ENCODE data around the gene ZACN. TPM values are rescaled to one million over a fixed set of nuclear protein-coding genes. Genes with fewer than 3 reads are reported as not detected.
"Not testable (repeated sequence)": the region's sequence is repeated elsewhere in the genome, so short reads cannot be mapped to it uniquely, and the experiment has no call there.

Gene ZACN
- total RNA-seq, 4 donors from 2014 or later, result not detected

- no peak for ATAC-seq (ENCODE audit: low FRiP score)
Measured at GRCh38 chr17:76038050-76038449, 40.9 kb upstream of the ZACN start.

GRCh38 chr17:76039121-76039520, 39.9 kb upstream of the ZACN start:
- no peak for TF ChIP-seq CTCF (IDR thresholded peaks at IDR 0.05)
- no peak for DNase-seq (ENCODE audit: low spot score)
- ATAC-seq (ENCODE audit: low FRiP score), result no peak

More at GRCh38 chr17:76038050-76038449, 40.9 kb upstream of the ZACN start:
- TF ChIP-seq CTCF (IDR thresholded peaks at IDR 0.05), result no peak
- no peak for DNase-seq (ENCODE audit: low spot score)

- ATAC-seq (ENCODE audit: low FRiP score), result no peak
- DNase-seq (ENCODE audit: low spot score), result no peak
- no peak for TF ChIP-seq CTCF (IDR thresholded peaks at IDR 0.05)
Measured at GRCh38 chr17:76040376-76040775, 38.6 kb upstream of the ZACN start.

- DNase-seq (ENCODE audit: low spot score); ATAC-seq (ENCODE audit: low FRiP score): not testable (repeated sequence)
Measured at GRCh38 chr17:76042868-76043267, 36.1 kb upstream of the ZACN start.

- ATAC-seq (ENCODE audit: low FRiP score); DNase-seq (ENCODE audit: low spot score): not testable (repeated sequence)
Measured at GRCh38 chr17:76044475-76045007, 34.4 kb upstream of the ZACN start.

GRCh38 chr17:76046064-76046463, 32.9 kb upstream of the ZACN start:
- DNase-seq (ENCODE audit: low spot score) (no peak), ATAC-seq (ENCODE audit: low FRiP score) (no peak)
- TF ChIP-seq CTCF (IDR thresholded peaks at IDR 0.05), result no peak

GRCh38 chr17:76048025-76048605, 30.9 kb upstream of the ZACN start:
- no peak for TF ChIP-seq CTCF (IDR thresholded peaks at IDR 0.05)
- DNase-seq (ENCODE audit: low spot score), result no peak

GRCh38 chr17:76048711-76049110, 30.3 kb upstream of the ZACN start:
- no peak for ATAC-seq (ENCODE audit: low FRiP score)
- DNase-seq (ENCODE audit: low spot score), result no peak
- no peak for TF ChIP-seq CTCF (IDR thresholded peaks at IDR 0.05)

More at GRCh38 chr17:76048025-76048605, 30.9 kb upstream of the ZACN start:
- ATAC-seq (ENCODE audit: low FRiP score), result no peak

All from omental fat pad (tissue), 4 donors.